DMS79 (cell line): ENCODE measurements around the gene ACD.

Experiments
- DNase-seq: peaks from one replicate; lab custom pipeline; 2025; lab: John Stamatoyannopoulos, UW

The ACD gene

GRCh38 chr16:67675999-67676398 lies 15.9 kb upstream of the ACD start:
- DNase-seq = no peak

- DNase-seq = no peak
Measured at GRCh38 chr16:67675579-67675935, 15.5 kb upstream of the ACD start.

GRCh38 chr16:67674851-67675578 lies 15.0 kb upstream of the ACD start:
- no peak for DNase-seq

DNA sequence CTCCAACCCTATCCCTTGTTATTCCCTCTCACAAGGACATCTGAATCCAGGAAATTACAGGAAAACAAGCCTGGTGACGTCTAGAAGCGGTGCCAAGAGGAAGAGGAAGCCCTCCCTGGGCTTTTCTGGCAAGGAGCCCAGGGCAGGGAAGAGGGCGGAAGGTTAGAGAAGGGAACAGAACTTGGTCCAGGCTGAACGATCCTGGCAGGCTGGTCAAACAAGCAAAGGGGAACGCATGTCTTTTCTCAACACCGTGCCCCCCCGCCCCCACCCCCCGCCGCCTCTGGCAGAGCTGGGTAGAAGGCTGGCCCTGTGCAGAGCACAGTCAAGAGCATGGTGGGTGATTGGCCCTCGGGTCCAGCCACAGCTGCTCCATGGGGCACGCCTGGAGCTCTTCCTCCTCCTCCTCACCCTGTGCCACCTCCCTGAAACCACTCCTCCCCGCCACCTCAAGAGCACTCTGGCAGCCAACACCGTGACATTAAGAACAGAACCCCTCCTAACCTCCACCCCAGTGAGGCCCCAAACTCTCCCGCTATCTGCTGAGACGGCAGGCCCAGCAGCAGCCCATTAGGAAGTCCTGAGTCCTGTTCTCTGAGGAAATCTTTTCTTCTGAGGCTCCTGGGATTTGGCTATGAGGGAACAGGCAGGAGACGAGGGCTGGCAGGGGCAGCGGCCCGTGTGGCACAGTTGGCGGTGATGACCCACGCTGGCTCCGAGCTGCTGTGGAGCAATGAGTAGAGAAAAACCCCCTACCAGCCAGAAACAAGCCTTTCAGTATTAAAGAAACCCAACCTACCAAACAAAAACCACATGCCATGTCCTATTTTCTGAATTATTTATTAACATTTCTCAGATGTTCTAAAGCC lies 13.9 kb upstream of the ACD start:
- DNase-seq = peak; percentile 68

DNA sequence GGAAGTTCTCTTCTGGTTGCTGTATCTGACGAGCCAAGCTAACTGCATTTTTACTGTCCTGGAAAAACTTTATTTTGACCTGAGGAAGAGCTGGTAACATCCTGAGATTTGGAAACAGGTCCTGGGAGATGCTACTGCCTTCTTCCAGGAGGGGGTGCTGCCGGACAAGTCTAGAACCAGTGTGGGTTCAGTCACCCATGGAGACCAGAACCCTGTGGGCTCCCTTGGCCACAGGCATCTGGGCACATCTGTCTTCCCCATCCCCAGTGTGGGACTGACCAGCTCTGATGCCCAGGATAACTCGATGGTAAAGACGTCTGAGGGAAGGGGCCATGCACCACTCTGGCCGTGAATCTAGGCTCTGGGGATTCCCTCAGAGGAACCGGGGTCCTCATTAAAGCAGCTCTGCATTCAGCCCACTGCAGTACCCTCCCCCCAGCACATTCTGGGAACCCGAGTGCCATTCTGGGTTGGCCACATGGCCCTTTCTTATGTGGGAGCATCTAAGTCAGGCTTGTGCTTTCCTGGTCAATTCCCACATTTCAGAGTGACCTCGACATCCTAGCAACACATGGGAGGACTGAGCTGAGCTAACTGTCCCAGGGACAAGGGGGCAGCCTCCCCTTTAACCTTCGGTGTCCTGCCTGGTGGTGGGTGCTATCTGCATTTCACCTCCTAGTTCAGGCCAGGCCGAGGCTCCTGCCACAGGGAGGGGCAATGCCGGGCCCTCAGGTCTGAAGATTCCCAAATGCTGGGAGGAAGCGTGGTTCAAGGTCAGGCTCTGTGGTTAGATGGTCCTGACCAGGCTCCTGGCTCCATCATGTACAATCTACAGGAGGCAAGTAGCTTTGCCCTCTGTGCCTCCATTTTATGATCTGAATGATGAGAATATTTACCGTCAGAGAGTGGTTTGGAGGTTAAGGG lies 12.9 kb upstream of the ACD start:
- no peak for DNase-seq

GRCh38 chr16:67672306-67672705 lies 12.2 kb upstream of the ACD start:
- no peak for DNase-seq

DNA sequence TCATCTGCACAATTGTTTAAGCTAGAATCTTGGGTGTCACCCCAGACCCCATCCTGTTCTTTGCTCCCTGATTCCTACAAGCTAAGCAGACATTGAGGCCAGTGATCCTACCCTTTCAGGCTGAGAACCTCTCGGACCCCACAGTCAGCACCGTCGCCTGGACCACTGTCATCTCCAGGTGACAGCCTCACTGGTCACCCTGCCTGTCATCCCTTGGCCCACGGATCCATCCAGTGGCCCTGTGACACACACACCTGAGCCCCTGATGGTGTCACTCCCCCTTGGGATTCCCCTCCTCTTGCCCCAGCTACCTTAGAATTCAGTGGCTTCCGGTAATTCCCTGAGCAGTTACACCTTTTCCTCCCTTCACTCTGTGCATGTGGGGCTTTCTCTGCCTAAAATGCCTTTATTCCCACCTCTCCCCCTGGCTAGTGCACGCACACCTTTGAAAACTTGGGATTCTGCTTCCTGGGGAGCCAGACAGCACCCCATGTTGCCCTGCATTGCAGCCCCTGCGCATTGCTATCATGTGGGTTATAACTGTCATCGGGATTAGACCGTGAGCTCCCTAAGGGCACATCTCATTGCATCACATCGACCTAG lies 9.5 kb upstream of the ACD start:
- DNase-seq = no peak

GRCh38 chr16:67668495-67669157 lies 8.6 kb upstream of the ACD start:
- no peak for DNase-seq

DNA sequence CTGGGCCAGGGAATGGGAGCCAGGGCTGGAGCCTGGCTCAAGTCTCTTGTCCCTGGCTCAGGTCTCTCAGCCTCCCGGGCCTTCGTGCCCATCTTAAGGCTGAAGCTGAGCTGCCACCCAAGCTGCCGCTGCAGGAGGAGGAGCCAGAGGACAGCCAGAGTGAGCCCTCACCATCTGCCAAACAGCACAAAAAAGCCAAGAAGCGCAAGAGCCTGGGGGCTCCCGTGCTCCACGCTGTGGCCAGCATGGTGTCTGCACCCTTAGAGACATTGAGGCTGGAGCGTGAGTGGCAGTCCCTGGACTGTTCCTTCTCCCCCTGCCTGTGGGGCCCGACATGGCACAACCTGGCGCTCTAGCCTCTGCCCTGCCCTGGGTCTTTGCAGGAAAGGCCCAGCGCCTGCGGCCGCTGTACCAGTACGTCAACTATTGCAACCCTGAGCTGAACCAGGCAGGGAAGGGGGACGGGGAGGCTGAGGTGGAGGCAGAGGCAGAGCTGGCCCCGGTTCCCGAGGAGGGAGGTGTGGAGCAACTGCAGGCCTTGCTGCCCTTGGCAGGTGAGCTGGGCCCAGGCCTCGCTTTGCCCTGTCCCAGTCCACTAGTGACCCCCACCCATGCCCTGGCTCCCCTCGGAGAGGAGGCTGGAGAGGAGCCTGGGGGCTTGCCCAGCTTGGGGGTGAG lies 7.9 kb upstream of the ACD start:
- peak; percentile 66 for DNase-seq

DNA sequence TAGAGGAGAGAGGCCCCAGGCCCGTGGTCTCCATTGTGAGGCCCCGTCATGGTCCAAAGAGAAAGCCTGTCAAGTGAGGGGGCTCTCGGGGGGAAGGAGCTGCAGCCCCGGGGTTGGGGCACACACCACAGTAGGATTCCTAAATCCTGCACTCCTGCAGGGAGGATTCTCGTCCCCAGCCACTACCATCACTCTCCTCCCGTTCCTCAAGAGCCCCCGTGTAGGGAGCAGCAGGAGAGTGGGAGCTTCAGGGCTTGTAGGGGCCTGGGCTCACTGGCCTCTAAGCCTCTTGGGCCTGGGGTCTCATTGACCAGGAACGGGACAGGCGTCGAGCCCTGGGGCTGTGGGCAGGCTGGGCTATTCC lies 7.4 kb upstream of the ACD start:
- no peak for DNase-seq

DNA sequence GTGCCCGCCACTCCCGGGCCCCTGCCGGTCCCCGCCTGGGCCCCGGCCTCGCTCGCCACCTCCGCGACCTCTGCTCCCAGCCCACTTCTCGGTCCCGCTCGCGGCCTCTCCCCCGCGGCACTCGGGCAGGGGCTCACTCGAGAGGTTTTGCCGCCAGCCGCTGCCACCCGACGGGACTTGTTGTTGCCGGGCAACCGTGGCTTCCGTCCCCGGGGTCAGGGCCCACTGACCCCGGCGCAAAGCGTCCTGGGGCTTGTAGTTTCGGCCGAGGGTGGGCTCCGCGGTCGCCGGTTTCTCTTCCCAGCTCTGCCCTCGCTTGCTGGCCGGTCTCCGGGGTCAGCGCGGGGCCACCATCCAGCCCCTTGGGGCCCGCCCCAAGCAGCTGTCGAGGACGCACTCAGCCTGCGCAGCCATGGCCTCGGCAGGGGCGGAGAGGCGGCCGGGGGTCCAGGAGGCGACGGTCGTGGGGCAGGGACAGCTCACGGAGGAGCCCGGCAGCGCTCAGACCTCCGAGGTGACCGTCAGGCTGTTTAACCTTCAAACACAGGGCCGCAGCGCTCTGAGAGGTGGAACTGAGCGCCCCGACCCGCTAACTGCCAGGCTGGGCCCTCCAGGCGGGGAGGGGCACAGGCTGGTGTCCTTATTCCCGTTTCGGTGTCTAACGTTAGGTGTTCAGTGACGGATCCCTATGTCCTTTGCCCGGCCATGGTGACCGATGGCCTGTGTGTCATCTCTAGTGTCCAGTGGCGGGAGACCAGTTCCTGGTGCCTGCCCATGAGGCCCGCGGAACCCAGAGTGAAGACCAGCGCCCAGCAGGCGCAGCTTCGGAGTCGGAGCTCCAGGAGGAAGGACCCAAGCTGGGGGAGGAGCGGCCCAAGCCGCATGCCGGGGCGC lies 6.7 kb upstream of the ACD start, which contains the start of the genes C16orf86 and ENKD1:
Gene C16orf86 (plus strand): TSS at position 256 of the 894 bp plus-strand sequence. CDS start 157 bp downstream, at position 413.
Gene ENKD1 (minus strand): TSS at position 192 of the 894 bp plus-strand sequence. CDS start 308 bp downstream, outside the sequence.
- peak; percentile 14 for DNase-seq

- no peak for DNase-seq
Measured at GRCh38 chr16:67666032-67666551, 6.0 kb upstream of the ACD start.

GRCh38 chr16:67665598-67665997 lies 5.5 kb upstream of the ACD start:
- DNase-seq = no peak

- no peak for DNase-seq
Measured at GRCh38 chr16:67664871-67665270, 4.8 kb upstream of the ACD start.

DNA sequence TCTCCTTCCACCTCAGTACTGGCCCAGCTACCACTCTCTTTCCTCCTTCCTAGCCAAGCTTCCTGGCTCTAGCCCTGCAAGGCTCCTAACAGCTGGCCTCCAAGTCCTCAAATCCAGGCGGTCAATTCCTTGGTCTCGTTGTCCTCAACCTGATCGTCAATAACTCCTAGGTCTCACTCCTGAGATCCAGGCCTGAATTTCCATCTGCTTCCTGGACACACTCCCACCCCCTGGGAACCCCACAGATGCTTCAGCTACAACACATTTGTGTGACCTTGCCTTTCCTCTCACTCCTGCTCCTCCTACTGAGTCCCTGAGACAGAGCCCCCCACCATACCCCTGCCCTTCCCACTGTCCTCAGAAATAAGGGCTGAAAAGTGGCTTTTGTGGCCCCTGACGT lies 4.2 kb upstream of the ACD start:
- no peak for DNase-seq

- no peak for DNase-seq
Measured at GRCh38 chr16:67663877-67664222, 3.8 kb upstream of the ACD start.

DNA sequence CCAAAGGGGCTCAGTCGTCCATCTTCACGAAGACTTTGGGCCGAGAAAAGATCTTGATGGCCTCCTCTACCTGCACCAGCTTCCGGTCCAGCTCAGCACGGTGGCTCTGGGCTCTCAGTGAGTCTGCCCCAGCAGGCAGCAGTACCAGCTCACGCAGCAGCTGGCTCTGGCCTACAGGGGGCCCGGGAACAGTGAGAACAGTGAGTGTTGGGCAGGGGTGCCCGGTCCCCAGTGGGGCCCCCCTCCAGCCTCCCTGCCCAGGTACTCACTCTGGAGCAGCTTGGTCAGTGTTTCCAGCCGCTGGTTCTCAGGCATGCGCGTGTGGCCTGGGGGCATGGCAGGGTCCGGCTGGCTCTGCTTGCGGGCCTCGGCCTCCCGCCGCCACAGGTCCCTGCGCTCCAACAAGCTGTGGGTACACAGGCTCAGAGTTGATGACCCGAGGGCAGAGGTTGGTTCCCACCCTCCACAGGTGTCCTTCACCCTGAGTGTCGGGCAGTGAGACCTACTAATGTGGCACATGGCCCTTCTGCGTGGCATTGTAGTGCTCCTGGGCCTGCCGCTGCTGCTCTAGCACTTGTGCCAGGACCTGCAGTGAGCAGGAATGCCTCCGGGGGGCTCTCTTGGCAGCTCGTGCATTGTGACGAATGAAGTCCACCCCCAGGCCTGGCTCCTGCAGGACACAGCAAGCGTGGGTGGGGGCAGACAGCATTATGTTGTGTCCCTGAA lies 3.3 kb upstream of the ACD start:
- DNase-seq = no peak

DNA sequence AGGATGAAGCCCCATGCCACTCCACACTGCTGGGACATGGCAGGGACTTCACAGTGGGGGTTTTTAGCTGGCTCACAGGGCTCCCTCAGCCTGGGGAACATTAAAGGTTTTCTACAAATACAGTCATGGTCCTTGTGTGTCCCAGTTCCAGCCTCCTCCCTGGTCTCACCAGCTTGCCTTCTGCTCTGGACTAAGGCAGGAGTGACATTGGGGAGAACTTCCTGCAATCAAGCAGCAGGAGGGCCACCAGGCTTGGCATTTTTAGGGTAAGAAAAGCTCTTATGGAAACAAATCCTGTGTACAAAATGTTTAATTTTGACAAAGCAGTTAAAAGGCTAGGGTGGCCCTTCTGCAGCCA lies 2.6 kb upstream of the ACD start:
- DNase-seq = no peak
